GM19395 (cell line): ENCODE measurements around the gene EPDR1.

Experiments used
- ATAC-seq: cut with Tn5 transposase; IDR thresholded peaks from one replicate; pipeline ENCODE4 v1.9.1; 2021; ENCODE audit warnings: mild to moderate bottlenecking, moderate library complexity; ENCODE audit not compliant: unreplicated experiment

EPDR1 gene

DNA sequence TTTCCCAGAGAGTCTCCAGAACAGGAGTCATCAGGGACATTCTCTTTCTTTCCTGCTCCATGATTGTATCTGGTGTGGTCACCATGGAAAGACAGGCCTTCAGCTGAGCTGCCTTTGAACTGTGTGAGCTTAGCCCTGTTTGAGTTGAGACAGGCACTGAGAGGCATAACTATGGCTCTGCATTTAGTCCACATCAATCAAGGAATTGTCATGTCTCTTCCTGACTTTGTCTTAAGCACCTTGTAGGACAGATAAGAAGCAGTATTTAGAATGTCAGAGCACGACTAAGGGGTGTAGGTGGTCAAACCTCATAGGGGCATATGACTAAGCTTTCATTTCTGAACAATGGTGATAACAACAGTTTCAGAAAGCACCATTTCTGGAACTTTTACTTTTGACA lies 53.5 kb downstream of the EPDR1 start:
- no peak for ATAC-seq

DNA sequence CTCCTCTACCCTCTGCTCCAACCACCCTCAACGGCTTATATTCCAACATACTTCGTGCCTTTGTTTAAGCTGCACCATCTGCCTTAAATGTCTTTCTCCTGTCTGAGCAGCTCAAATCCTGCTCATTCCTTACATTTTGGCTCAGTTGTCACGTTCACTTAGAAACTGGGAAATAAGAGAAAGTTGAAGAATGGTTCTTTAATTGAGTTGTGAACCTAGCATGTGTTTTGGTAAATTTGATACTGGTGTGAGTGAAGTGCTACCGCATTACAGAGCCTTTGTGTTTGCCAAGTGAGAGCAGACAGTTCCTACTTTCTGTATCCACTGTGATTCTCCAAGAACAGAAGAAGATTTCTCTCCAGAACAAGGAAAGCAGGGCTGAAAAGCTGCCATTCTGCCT lies 54.3 kb downstream of the EPDR1 start:
- no peak for ATAC-seq

DNA sequence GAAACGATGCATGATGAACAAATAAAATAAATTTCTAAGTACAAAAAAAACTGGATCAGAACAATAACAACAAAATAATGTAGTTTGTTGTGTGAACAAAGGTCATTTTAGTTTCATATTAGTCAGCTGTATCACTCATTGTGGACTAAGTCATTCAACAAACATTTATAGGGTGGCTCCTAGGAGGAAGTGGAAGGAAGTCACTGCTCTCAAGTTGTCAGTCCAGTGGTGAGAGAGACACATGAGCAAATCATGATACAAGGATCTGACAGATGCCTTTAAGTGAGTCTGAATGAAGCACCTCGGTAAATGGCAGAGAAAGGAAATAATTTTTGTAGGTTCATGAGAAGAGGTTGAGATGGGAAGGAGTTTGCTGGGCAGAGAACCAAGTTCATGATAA lies 56.8 kb downstream of the EPDR1 start:
- ATAC-seq, result no peak

DNA sequence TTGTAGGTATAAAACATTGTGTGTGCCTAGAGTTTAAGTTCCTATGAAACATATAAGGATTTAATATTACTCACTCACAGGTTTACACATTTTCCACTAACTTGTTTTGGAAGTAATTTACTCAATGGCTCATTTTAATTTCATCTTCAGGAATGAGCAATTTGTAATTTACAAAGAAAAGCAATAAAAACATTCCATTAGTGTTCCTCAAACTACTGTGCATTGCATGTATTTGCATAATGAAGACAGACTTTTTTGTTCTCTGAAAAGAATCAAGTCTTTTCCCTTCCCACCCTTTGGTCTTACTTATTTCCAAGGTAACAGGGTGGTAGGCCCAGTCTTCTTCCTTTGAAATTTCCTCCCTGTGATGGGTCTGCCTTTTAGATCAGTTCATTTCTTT lies 61.2 kb downstream of the EPDR1 start:
- no peak for ATAC-seq

DNA sequence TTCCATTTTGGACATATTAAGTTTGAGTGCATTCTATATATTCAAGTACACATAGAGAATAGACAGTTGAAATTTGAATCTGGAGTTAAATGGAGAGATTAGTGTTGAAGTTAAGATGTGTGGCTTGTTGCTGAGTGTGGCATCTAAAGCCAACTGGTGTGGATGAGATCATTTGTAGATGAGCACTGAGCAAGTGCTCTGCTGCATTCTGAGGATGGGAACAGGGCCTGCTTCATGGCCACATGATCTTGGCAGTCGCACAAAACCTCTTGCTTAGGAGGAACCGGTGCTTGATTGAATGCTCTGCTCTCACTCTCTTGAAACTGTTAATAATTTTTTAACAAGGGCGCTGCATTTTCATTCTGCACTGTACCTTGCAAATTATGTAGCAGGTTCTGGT lies 62.0 kb downstream of the EPDR1 start:
- ATAC-seq, result no peak

DNA sequence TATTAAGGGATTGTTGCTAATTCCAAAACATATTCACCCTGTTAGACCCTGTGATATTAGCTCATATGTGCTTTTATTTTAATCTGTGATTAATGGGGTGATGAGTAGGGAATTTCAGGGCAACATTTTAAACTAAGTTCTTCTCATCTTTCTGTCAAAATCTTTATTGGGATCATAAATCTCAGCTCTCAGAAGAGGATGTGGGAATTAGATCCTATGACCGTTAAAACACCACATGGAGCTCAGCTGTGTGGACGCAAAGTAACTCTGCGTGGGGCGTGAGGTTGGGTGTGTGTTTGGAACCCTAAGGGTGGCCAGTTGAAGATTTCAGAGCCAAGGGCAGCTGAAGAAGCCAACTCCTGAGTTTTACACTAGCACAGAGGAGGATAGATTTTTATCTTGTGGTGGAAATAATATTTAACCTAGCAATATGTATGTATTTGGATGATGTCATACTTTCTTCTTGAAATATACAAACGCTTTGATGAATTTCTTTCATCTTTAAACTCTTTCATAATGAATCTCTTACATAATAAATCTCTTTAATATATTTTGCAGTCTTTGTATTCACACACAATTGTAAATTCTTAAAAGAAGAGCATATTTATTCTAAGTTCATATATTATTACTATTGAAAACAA lies 64.4 kb downstream of the EPDR1 start:
- ATAC-seq, result no peak

DNA sequence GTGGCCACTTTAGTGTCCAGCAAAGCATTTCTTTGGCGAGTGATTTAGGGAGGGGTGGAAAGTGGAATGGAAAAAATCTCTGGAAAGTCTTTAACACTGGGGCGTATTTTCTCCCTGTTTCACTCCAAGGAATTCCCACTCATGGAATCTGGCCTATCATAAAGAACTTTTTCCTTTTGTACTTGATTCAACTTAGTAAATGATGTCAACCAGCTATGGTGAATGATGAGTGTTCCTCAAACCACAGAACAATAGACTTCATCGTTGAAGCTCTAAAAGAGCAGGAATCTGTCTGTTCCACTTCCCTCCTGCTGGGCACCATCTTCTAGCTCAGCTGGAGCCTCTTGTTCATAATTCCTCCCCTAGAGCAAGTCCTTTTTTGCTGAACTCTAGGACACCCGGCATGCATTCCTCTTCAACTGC lies 66.5 kb downstream of the EPDR1 start:
- no peak for ATAC-seq

DNA sequence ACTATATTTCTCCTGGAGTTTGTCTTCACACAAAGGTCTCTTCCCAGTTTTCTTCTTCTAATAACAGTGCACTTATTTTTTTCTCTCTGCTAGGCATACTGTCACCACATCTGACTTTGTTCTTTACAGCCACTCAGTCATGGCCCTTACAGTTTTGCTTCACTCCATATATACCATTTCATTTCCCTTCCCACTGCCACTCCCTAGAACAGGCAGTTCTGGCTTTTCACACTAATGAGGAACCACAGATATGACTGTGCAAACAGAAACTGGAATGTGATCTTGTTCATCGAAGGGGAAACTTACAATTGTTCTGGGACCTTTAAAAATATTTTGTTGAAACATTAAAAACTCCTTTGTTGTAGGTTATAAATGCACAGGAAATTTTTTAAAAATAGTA lies 67.3 kb downstream of the EPDR1 start:
- ATAC-seq, result no peak

DNA sequence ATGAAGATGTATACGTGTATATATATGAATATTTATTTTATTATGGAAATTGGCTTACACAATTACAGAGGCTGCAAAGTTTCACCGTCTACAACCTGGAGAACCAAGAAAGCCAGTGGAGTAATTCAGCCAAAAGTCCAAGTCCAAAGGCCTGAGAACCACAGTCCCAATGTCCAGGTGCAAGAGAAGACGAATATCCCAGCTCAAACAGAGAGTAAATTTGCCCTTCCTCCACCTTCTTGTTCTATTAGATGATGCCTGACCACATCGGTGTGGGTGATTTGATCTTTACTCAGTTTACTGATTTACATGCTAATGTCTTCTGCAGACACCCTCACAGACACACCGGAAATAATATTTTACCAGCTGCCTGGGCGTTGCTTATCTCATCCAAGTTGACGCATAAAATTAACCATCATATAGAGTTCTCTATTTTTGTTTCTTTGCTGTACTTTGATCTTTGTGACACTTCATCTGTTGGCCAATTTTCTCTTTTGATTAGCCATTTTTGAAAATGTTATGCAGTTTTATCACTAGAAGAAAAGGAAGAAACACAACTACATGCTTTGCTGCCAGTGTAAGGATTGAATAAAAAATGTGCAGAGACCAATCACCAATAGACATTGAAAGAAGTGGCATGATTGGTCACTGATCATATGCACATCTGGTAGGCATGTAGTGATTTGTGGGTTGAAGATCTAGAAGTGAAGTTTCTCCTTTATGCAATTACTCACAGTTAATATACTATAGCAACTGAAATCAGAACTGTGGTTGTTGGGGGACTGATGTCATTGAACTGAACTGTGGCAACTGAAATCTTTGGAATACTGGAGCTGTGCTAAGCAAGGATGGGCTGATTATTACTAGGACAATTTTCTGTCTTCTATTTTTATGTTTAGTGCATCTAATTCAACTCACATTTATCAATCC lies 68.5 kb downstream of the EPDR1 start:
- ATAC-seq, result no peak

DNA sequence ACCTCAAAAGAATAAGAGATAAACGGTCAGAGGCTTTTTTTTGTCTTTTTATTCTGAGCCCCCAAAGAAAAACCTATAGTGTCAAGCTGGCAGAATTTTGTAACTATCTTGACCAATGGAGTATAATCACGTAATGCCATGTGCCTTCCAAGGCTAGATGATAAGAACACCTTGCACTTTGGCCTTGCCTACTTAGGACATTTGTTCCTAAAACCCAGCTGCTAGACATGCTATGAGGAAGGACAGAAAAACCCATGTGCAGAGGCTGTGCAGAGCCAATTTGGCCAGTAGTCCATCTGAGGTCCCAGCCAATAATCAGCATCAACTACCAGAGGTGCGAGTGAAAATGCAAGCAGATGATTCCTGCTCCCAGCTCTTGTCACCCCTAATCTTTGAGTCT lies 69.9 kb downstream of the EPDR1 start:
- no peak for ATAC-seq

DNA sequence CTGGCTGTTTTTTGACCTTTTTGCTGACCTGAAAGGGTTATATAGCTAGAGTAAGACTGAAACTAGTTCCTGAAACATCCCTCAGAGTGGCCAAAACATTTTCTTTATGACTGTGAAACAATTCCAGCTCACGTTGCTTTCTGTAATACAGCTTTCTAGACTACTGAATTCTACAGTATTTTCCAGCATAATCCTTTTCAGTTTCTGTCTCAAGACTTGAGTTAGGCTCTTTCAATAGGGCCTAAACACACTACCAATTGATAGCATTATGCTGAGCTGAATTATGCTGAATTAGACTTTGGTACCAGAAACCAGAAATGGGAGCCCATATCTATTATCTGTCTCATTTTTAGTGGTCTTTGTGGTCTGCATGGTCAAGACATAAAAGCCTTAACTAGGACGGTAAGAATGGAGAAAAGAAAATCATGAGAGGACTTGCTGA lies 72.6 kb downstream of the EPDR1 start:
- ATAC-seq, result peak; percentile 78

DNA sequence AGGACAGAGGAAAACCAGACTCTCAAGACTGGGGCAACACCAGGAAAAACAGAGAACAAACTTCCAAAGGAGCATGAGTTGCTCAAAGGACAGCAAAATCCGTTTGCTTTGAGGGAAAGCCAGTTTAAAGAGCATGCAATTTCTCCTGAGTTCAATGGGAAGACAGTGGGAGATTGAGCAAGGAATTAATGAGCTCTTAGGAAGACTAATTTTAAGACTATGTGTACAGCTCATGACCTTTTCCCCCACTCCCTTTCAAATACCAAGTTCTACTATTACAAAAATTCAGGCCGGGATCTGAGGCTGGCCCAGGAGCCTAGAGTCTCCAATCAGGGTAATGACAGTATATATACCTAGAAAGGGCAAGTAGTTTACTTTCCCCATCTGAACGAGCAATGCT lies 79.2 kb downstream of the EPDR1 start:
- no peak for ATAC-seq

DNA sequence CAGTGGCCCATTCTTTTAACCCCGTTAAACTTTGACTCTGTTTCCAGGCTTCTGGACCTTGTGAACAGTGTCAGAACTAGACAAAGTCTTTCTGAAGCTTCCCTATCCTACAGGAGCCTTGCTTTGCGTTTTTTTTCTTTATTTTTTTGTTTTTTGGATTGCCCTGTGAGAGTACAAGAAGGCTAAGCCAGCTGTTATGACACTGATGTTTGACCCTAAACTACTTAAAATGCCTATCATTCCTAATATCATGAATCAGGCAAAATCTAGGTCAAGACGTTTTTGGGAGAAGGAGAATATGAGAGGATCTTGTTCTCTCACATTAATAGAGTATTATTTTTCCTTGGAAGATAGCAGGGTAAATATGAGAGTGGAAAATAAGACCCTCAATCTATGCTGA lies 79.8 kb downstream of the EPDR1 start:
- no peak for ATAC-seq
